NCI-H748 (cell line): ENCODE measurements around the gene GSTO1.
A peak's percentile ranks its signal among the peaks of the same experiment; 100 is the strongest.

Experiments
- DNase-seq: peaks from one replicate; lab custom pipeline; 2025; ENCODE audit not compliant: unreplicated experiment; lab: John Stamatoyannopoulos, UW

Gene GSTO1

GRCh38 chr10:104303594-104304355, 49.1 kb downstream of the GSTO1 start:
- DNase-seq: no peak

DNA sequence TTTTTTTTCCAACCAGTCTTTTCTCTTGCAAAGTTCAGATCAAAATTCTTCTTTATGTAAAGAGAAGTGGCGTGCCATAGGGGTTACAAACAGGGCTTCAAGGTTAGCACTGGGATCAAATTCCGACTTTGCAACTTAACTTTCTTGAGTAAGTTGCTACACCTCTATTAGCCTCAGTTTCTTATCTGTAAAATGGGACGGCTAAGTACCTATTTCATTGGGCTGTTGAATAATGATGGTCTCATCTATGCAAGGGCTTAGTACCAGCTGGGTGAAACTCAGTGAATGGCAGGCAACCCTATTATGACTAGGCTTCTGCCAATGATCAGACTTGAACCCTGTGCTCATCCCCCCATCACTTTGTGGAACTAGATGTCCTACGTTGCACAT, 49.7 kb downstream of the GSTO1 start:
- DNase-seq: no peak

- no peak for DNase-seq
Measured at GRCh38 chr10:104304927-104305326, 50.2 kb downstream of the GSTO1 start.

- DNase-seq: peak; percentile 43
Measured at GRCh38 chr10:104306897-104307296, 52.2 kb downstream of the GSTO1 start.

- DNase-seq: no peak
Measured at GRCh38 chr10:104307576-104308438, 53.1 kb downstream of the GSTO1 start.

- DNase-seq: no peak
Measured at GRCh38 chr10:104308439-104308903, 53.8 kb downstream of the GSTO1 start.

DNA sequence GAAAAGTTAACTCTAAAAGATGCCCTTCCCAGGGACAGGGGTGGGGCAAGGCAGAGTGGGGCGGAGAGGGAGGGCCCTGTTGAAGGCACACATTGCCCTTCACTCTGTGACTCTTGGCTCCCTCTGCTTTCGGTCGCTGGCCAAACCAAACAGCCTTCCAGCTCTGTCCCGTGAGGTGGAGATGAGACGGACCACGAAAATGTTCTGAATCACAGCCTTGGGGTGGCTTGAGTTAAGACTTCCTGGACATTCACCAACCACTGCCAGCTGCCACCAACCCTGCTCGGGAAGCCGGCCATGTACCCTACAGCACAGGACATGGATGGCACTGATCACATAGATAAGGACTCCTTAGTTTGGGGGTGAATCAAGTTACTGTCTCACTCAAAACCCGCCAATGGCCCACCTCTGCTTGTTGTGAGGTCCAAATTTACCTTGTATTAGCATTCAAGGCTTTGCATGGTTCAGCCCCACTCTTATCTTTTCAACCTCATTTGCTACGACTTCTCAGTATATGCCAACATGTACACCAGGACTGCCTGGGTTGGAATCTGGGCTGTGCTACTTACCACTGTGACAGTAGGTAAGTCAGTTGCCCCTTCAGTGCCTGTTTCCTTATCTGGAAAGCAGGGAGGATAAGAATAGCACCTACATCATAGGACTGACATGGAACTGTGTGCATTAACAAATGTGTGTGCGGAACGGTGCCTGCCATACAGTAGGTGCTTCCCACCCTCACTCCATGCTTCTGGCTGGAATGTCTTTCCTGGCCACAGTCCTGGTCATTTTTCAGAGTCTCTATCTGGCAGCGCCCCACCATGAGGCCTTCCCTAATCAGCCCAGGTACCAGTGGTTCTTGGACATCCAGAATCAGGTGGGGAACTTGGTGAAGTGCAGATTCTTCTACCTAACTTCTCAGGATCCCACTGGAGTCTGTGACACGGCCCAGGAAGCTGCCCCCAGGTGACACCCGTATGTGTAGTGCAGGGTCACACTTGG, 55.6 kb downstream of the GSTO1 start:
- DNase-seq: no peak

GRCh38 chr10:104311184-104311720, 56.6 kb downstream of the GSTO1 start:
- DNase-seq: no peak

GRCh38 chr10:104314591-104315485, 60.1 kb downstream of the GSTO1 start:
- no peak for DNase-seq

GRCh38 chr10:104315486-104315921, 60.8 kb downstream of the GSTO1 start:
- DNase-seq: no peak

GRCh38 chr10:104316321-104317099, 61.8 kb downstream of the GSTO1 start:
- no peak for DNase-seq
